A673 (cell line): Measurements from ENCODE around the gene ZNF408.

ENCODE experiments used
- EZH2 ChIP-seq: fragments of 200-600 bp; sonication (generic); IDR thresholded peaks from 2 replicates; pipeline ENCODE4 v1.6.1; 2017; ENCODE audit warnings: borderline replicate concordance, low read depth, mild to moderate bottlenecking, mixed read lengths, antibody characterized with exemption, low read length; ENCODE audit not compliant: poor library complexity, severe bottlenecking
- TF ChIP-seq, protein P1 (sequence below): fragments of 300-800, 200-600 bp; sonication (generic); conservative IDR thresholded peaks from 2 replicates; pipeline ENCODE4 v1.5.1; 2017; ENCODE audit warnings: low read depth, mild to moderate bottlenecking, antibody characterized with exemption, low read length, moderate library complexity, mixed read lengths

DNA sequence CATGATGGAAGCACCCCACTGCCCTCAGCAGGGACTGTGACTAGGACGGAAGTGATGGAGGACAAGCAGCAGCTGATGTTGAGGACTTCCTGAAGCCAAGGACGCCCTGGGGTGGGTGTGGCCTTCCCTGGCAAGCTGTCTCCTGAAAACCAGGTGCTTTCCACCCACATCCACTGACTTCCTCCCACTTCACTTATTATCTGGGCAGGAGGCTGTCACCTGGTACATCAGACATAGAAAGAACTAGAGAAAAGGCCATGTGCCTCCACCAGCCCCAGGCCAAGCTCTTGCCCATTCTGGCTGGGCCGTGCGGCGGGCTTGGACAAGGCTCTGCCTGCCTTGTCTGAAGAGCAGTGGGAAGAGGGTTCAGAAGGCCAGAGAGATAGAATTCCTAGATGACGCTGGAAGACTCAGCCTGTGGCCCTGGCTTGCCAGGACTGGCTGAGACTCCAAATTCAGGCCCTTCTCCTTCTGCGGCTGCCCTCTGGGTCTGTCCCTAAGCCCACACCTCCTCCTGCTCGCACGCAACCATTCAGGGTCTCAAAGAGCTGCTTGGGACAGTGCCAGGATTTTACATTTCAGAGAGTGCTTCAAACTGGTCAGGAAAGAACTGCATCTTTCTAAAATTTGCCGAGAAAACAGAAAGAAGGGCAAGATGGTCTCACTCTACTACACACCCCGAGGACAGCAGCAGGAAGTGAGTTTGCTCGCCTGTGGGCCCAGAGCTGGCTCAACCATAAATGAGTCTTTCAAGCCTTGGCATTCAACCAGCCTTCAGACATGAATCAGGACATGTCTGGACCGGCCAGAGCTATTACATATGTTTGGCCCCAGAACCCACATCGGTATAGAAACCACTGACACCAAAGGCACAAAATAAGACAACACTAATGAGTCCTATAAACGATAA, 13.7 kb upstream of the ZNF408 start:
- TF ChIP-seq, protein P1, sequence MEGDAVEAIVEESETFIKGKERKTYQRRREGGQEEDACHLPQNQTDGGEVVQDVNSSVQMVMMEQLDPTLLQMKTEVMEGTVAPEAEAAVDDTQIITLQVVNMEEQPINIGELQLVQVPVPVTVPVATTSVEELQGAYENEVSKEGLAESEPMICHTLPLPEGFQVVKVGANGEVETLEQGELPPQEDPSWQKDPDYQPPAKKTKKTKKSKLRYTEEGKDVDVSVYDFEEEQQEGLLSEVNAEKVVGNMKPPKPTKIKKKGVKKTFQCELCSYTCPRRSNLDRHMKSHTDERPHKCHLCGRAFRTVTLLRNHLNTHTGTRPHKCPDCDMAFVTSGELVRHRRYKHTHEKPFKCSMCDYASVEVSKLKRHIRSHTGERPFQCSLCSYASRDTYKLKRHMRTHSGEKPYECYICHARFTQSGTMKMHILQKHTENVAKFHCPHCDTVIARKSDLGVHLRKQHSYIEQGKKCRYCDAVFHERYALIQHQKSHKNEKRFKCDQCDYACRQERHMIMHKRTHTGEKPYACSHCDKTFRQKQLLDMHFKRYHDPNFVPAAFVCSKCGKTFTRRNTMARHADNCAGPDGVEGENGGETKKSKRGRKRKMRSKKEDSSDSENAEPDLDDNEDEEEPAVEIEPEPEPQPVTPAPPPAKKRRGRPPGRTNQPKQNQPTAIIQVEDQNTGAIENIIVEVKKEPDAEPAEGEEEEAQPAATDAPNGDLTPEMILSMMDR = no peak
- TF ChIP-seq EZH2 = no peak
